ENCODE results near the gene SSTR3. TPM values are rescaled to one million over a fixed set of nuclear protein-coding genes. Genes with fewer than 3 reads are reported as not detected.

SSTR3 gene
- total and polyA plus RNA-seq, 10 of the 15 experiments (the other 5 are each of a cell fraction or from before 2014, with no cell fraction given) = 0.03 to 4.5 (median 2.4) TPM

DNA sequence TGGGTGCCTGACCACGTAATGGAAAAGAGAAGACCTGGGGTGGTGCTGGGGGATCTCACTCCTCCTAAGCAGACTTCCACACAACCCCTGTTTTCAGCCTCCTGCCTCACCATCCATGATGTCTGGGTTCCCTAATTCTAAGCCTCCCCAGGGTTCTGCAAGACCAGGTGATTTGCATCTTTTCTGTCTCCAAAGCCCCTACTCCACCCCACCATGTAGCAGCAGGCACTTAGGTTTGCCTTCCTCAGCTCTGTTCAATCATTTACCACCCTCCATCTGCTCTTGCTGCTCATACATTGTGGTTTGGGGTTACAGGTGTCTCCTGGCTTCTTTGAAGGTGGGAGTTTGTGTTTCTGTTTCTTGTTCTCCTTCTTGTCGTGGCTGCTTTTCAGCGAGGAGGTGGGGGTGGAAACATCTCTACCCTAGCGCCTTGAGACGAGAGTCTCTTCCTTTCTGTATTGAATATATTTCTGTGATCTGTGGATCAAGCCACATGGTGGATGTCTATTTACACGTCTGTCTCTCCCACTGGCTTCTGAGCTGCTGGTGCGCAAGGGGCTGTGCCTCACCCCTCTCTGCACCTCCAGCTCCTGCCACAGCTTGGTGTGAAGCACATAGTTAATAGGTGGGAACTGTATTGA, 6.6 kb upstream of the SSTR3 start (continued):
- TF ChIP-seq, protein P1, sequence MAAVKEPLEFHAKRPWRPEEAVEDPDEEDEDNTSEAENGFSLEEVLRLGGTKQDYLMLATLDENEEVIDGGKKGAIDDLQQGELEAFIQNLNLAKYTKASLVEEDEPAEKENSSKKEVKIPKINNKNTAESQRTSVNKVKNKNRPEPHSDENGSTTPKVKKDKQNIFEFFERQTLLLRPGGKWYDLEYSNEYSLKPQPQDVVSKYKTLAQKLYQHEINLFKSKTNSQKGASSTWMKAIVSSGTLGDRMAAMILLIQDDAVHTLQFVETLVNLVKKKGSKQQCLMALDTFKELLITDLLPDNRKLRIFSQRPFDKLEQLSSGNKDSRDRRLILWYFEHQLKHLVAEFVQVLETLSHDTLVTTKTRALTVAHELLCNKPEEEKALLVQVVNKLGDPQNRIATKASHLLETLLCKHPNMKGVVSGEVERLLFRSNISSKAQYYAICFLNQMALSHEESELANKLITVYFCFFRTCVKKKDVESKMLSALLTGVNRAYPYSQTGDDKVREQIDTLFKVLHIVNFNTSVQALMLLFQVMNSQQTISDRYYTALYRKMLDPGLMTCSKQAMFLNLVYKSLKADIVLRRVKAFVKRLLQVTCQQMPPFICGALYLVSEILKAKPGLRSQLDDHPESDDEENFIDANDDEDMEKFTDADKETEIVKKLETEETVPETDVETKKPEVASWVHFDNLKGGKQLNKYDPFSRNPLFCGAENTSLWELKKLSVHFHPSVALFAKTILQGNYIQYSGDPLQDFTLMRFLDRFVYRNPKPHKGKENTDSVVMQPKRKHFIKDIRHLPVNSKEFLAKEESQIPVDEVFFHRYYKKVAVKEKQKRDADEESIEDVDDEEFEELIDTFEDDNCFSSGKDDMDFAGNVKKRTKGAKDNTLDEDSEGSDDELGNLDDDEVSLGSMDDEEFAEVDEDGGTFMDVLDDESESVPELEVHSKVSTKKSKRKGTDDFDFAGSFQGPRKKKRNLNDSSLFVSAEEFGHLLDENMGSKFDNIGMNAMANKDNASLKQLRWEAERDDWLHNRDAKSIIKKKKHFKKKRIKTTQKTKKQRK (IDR thresholded peaks at IDR 0.05; ENCODE audit: low read depth, low read length) = no peak
- no peak for TF ChIP-seq FOXK2 (IDR thresholded peaks at IDR 0.05)
- TF ChIP-seq, protein P2, sequence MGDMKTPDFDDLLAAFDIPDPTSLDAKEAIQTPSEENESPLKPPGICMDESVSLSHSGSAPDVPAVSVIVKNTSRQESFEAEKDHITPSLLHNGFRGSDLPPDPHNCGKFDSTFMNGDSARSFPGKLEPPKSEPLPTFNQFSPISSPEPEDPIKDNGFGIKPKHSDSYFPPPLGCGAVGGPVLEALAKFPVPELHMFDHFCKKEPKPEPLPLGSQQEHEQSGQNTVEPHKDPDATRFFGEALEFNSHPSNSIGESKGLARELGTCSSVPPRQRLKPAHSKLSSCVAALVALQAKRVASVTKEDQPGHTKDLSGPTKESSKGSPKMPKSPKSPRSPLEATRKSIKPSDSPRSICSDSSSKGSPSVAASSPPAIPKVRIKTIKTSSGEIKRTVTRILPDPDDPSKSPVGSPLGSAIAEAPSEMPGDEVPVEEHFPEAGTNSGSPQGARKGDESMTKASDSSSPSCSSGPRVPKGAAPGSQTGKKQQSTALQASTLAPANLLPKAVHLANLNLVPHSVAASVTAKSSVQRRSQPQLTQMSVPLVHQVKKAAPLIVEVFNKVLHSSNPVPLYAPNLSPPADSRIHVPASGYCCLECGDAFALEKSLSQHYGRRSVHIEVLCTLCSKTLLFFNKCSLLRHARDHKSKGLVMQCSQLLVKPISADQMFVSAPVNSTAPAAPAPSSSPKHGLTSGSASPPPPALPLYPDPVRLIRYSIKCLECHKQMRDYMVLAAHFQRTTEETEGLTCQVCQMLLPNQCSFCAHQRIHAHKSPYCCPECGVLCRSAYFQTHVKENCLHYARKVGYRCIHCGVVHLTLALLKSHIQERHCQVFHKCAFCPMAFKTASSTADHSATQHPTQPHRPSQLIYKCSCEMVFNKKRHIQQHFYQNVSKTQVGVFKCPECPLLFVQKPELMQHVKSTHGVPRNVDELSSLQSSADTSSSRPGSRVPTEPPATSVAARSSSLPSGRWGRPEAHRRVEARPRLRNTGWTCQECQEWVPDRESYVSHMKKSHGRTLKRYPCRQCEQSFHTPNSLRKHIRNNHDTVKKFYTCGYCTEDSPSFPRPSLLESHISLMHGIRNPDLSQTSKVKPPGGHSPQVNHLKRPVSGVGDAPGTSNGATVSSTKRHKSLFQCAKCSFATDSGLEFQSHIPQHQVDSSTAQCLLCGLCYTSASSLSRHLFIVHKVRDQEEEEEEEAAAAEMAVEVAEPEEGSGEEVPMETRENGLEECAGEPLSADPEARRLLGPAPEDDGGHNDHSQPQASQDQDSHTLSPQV (IDR thresholded peaks at IDR 0.05) = no peak
- peak; percentile 66 for TF ChIP-seq CREB1 (IDR thresholded peaks at IDR 0.05; ENCODE audit: low read depth)
- TF ChIP-seq YY1 (IDR thresholded peaks at IDR 0.05; ENCODE audit: low read depth, low read length) = peak; percentile 52; the same call in 1 of the 2 replicates
- TF ChIP-seq NFYA (IDR thresholded peaks at IDR 0.05; ENCODE audit: borderline replicate concordance, low read depth, low read length) = no peak
- no peak for TF ChIP-seq HCFC1 (IDR thresholded peaks at IDR 0.05; ENCODE audit: low read length)
- peak; percentile 98 for TF ChIP-seq NBN (IDR thresholded peaks at IDR 0.05)
- no peak for TF ChIP-seq ESRRA (IDR thresholded peaks at IDR 0.05; ENCODE audit: low read length)
- TF ChIP-seq RUNX3 (IDR thresholded peaks at IDR 0.05; ENCODE audit: low read length) = peak; percentile 99
- TF ChIP-seq MTA3 (IDR thresholded peaks at IDR 0.05; ENCODE audit: borderline replicate concordance, low read length) = peak; percentile 80; the same call in 1 of the 2 replicates
- peak; percentile 87 for TF ChIP-seq MEF2A (IDR thresholded peaks at IDR 0.05; ENCODE audit: insufficient read depth, low read depth, low read length)
- TF ChIP-seq ZNF274 (IDR thresholded peaks at IDR 0.05; ENCODE audit: insufficient read depth, insufficient read length) = no peak
- TF ChIP-seq KLF5 (IDR thresholded peaks at IDR 0.05; ENCODE audit: partially characterized antibody) = no peak
- TF ChIP-seq PAX8 (IDR thresholded peaks at IDR 0.05) = no peak
- TF ChIP-seq BRCA1 (IDR thresholded peaks at IDR 0.05; ENCODE audit: low read depth, low read length) = no peak
- TF ChIP-seq SIN3A (IDR thresholded peaks at IDR 0.05; ENCODE audit: low read depth, low read length) = no peak
- TF ChIP-seq, protein P3, sequence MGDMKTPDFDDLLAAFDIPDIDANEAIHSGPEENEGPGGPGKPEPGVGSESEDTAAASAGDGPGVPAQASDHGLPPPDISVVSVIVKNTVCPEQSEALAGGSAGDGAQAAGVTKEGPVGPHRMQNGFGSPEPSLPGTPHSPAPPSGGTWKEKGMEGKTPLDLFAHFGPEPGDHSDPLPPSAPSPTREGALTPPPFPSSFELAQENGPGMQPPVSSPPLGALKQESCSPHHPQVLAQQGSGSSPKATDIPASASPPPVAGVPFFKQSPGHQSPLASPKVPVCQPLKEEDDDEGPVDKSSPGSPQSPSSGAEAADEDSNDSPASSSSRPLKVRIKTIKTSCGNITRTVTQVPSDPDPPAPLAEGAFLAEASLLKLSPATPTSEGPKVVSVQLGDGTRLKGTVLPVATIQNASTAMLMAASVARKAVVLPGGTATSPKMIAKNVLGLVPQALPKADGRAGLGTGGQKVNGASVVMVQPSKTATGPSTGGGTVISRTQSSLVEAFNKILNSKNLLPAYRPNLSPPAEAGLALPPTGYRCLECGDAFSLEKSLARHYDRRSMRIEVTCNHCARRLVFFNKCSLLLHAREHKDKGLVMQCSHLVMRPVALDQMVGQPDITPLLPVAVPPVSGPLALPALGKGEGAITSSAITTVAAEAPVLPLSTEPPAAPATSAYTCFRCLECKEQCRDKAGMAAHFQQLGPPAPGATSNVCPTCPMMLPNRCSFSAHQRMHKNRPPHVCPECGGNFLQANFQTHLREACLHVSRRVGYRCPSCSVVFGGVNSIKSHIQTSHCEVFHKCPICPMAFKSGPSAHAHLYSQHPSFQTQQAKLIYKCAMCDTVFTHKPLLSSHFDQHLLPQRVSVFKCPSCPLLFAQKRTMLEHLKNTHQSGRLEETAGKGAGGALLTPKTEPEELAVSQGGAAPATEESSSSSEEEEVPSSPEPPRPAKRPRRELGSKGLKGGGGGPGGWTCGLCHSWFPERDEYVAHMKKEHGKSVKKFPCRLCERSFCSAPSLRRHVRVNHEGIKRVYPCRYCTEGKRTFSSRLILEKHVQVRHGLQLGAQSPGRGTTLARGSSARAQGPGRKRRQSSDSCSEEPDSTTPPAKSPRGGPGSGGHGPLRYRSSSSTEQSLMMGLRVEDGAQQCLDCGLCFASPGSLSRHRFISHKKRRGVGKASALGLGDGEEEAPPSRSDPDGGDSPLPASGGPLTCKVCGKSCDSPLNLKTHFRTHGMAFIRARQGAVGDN (IDR thresholded peaks at IDR 0.05) = no peak; the same call in none of the 2 replicates
- no peak for TF ChIP-seq WRNIP1 (IDR thresholded peaks at IDR 0.05; ENCODE audit: borderline replicate concordance, low read depth, low read length)
- TF ChIP-seq BMI1 (IDR thresholded peaks at IDR 0.05; ENCODE audit: borderline replicate concordance) = 0 out of 2 replicates have a peak, but pooled peaks have one; percentile 12
- TF ChIP-seq ZNF24 (IDR thresholded peaks at IDR 0.05) = no peak

Data from GM12878 (cell line).